ENCODE results near the gene CERS6.

Gene CERS6

DNA sequence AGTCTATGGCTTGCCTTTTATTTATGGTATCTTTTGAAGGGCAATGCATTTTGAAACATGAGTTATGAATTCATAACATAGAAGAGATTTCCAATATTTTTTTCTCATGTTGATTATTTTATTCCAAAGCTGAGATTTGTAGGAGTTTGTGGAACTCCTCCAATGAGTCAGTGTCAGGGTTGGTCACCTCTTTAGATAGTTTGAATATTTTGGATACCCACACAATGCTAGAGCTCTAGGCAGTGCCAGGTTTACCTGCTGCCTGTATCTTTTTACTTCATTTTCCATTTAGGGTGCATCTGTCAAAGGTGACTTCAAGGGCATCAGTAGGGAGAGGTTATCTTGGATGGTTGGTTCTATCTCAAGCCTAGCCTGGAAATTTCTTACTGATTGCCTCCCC lies 152.7 kb downstream of the CERS6 start:
- no peak for DNase-seq

DNA sequence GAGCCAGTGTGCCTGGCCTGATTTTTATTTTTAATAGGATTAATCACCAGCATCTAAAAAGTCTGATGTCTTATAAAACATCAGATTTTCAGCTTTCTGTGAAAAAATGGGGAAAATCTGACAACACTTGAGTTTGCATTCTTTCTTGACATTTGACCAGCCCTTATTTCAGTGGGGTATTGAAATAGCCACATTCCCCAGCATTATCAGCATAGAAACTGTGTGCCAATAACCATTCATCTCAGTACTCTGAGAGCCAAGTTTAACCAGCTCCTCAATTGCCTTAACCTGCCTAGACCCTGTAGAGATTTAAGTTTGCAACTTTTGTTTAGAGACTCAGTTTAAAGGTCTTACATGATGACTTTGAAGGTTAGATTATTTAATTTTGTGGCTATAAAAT lies 155.0 kb downstream of the CERS6 start:
- no peak for DNase-seq

DNA sequence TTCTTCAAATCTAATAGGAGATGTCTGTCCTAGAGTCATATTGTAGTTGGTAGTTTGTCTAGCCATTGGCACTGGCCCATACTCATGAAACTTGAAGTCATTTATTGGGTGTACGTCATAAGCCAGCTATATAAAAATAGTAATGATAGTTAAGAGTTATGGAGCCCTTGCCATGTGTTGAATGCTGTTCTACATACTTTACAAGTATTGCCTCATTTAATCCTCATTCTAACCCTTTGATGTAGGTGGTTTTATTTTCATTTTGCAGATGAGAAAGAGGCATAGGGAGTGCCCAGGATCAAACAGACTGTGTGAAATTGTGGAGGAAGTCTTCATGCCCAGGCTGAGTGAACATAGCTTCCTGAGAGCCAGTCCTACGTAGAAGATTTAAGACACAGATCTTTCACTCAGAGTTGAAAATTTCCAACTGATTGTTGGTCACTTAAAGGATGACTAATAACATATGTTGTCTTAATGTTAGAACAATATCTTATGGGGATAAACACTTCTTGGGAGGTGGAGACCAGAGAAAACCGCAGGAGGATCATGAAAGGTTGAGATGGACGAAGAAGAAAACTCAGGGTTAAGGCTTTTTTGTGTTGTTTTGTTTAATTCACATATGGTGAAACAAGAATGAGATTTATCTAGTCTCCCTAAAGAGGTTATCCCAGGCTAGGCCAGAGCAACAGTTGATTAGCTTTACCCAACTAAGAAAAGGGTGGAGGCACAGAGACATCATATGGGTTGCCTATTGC lies 156.0 kb downstream of the CERS6 start:
- no peak for DNase-seq

DNA sequence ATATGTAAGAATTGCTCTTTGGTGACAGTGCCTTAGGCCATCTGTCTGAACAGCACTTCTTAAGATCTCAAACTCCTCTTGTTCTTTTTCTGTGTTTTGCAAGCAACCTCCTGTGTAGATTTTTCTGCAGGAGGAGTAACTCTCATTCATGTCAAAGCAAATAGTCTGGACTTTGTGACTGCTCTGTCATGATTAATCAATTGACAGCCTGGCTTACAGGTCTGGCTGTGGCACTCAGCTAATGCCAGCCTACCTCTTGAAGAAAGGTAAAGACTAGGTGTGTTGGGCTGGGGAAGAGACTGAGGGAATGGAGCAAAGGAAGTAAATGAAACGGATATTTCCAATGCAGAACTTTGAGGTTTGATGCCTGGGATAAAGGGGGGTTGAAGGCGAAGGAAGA lies 156.6 kb downstream of the CERS6 start:
- DNase-seq, result no peak

DNA sequence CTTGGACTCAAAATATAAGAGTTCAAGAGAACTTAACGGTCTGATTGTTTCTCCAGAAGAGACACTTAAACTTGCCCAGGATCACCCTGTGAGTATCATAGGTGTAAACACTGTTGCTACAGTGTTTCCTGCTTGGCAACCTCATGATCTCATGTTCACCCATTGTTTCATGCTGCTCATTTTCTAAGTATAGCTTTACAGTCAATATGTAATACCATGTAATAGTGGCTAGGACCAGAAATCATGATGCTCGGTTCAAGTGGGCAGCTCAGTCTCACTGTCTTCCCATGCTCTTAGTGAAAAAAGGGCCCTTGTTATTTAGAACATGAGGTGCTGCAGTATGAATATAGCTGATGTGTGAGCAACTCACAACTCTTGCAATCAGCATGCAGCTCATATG lies 157.5 kb downstream of the CERS6 start:
- DNase-seq, result no peak

DNA sequence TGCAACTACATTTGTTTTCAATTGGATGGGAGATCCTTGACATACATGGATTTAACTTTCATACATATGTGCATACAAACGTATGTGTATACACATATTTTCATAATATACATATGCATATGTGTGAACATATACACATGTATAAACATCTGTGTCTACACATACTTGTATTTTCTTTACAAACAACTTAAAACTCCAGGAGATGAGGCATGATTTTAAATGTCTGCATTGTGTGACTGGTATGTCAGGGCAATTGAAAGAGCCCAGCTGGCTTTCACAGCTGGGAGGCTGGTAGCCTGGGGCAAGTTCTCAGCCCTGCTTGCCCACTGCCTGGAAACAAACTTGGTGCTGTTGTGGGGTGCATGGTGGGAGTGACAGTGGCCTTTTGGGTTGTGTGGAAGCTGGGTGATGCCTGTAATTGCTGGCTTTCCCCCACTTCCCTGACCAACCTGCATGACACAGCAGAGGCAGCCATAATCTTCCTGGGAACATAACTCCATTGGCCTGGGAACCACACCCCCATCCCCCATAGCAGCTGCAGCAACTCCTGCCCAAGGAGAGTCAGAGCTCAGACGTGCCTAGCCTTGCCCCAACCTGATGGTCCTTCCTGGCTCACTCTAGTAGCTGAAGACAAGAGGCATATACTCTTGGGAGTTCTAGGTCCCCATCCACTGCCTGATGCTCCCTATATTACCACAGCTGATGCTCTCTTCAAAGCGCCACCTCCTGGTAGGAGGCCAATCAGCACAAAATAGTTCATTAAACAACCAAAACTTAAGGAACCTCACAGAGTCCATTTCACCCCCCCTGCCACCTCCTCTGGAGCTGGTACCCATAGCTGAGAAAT lies 158.3 kb downstream of the CERS6 start:
- DNase-seq, result no peak

DNA sequence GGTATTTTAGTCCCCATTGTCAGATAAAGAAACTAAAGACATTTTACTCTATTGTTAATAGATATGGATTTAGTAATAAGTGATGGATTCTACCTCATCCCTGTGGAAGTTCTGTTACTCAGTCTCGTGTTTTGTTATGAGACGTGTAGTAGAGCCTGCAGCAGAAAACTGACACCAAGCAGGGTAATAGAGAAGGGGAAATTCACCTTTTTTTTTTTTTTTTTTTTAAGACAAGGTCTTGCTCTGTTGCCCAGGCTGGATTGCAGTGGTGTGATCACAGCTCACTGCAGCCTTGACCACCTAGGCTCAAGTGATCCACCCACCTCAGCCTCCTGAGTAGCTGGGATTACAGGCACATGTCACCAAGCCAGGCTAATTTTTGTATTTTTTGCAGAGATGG lies 164.5 kb downstream of the CERS6 start:
- DNase-seq, result no peak

DNA sequence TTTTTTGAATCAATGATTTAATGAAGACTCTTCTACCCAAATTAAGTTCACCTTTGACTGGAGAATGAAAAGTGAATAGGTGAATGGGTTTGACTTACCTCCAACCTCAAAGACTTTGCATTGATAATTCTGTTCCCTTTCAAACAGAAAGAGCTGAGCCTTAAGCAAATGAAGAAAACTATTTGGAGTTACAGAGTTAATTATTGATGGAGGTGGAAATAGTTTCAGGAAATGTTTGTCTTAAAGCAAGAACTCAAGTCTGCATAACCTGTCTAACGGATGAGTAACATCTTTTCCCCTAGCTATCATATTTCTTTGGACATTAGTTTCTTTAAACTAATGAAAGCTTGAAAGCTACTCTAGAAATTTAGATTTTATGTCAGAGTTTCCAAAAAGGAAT lies 166.5 kb downstream of the CERS6 start:
- no peak for DNase-seq

DNA sequence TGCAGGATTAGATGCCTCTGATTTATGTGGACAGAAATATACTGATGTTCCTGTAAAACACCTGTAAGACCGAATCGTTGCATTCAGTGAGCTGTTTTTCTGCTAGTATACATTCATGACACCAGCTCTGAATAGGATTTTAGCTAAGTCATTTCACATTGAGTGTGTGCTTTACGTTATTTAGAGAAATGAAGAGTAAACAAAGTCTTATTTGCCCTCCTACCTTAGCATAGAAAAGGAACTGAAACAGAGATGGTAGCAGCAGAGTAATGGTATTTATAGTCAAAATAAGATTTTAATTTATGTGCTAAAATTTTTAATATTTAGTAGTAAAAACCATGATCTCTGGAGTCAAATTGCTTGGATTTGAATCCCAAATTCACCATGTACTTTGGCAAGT lies 168.0 kb downstream of the CERS6 start:
- DNase-seq, result no peak

DNA sequence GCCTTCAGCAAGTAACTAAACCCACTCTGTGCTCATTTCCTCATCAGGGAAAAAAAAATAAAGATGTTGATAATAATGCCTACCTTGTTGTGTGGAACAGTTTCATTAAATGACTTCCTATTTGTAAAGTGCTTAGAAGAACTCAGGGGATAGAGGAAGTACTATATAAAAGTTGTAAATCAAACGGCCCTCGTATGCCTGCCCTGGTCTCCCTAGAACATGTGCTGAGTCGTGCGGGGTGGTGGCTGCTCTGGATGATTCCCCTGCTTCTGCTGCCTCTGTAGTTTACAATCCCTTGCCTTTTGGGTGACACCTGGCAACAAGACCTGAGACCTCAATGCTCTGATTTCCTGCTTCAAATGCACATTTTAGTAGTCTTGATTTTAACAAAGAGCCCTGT lies 170.0 kb downstream of the CERS6 start:
- DNase-seq, result no peak

DNA sequence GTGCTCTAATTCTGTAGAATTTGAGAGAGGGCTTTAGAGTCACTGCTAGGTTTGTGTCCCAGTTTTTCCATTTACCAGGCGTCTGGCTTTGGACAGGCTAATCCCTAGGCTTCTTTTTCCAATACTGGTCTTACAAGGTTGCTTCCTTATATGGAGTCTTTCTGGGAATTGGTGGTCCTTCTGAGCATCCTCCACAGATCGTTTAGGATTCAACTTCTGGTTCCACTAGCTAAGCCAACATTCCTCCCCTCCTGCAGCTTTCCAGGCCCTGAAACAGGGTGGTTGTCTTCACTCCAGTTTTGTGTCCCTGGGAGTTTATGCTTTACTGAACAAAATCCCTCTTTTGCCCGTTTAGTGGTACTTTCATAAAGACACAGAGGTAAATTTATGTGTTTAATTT lies 170.6 kb downstream of the CERS6 start:
- DNase-seq, result no peak

DNA sequence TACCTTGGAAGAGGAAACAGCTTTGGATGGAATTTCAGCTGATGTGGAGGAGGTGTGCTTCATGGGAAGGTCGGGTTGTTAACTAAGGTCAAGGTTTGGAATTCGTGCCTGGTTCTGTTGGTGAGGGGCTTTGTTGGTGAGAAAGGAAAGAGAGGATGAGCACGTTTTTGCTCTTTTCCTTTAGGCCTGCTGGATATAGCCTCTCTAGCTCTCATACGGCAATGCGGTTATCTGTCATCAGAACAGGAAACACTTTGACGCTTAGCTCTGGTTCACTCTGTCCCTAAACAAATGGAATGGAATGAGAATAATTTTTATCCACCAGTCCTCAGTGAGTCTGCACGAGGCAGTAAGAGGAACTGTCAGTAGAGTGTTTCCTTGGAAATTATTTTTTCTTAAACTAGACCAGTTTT lies 176.6 kb downstream of the CERS6 start:
- DNase-seq, result no peak

DNA sequence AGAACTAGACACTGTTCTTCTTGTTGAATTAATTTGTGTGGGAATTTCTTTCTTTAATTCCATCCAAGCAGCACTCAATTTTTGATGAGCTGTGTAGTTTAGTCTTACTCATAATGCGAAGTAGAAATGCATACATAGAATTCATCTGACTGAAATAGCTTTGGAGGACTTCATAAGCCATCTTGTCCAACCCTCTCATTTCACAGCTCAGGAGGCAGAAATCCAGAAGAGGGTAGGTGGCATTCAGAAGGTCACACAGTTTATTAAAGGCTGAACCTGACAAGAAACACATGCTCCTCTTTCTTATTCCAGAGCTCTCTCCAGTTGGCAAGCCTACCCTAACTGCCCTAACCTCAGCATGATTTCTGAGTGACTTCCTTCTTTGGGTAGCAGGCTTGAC lies 177.1 kb downstream of the CERS6 start:
- peak in 1 of 2 experiments; percentile 9 for DNase-seq

DNA sequence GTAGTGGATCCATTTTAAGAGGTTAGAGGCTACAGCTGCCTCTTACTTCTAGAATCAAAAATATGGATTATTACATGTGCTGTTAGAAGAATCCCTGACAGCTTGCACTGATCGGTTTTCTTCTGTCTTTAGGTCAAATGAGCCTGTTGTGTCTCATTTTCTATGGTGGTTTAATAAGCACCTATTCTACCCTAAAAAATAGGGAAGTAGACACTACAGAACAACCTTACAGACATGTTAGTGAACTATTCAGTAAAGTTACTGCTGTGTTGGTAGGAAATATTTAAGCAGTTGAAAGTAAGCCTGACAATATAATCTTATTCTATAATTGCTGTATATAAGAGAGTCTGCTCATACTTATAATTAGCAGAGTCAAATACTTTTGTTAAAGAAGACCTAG lies 177.8 kb downstream of the CERS6 start:
- peak in 1 of 2 experiments; percentile 13 for DNase-seq

DNA sequence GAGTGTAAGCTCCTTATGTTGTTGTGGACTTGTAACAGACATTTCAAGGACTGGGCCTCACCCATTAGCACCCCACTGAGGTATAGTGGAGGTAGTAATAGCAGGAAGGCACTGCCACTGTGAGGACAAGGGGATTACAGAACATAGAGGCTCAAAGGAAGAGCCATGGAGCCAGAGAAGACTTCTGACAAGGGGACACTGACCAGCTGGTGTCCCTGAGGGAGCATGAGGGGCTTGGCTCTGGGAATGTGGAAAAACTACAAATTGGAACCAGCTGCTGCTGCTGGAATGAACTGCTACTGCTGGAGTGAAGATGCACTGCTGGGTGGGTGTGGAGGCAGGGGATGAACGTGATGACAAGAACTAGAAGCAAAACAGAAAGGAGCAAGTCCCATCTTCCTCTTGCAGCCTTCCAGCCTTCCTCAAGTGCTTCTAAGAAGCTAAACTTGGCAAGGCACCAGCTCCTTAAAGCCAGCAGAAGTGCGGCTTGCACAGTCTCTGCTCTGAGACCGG lies 179.0 kb downstream of the CERS6 start:
- DNase-seq, result no peak

DNA sequence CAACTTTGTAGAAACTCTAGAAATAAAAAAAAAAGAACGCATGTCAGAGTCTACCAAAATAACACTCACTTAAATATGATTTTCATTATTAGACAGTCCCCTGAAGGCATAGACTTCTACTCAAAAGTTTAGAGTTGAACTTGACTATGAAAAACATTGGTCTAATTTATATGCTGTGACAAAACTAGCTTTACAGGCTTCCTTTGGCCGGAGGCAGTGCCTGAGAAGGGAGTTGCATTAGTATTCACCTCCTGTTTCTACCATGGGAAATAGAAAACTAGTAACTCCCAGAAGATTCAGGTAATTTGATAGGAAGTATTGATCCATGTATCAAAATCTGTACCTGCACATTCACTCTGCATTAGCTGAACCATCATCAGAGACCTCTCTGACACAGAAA lies 182.9 kb downstream of the CERS6 start:
- DNase-seq, result no peak

DNA sequence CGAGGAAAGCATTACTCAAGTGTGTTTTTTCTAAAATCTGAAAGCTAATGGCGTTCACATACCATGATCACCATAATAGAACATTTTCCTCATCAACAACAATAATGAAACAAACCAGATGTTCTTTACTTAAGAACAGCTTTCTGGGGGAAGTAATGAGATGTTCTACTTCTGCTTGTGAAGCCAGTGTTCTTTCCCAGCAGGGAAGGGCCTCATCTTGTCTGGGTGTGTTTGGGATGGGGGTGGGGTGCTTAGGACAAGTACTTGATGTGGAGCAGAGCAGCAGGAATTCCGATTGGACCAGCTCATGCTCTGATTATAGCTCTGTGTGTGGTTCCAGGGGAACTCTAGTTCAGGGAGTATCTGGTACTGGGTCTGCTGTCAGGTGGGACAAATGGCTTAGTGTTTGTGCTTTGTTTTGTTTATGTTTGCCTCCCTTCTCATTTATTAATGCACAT lies 183.4 kb downstream of the CERS6 start:
- DNase-seq, result no peak

DNA sequence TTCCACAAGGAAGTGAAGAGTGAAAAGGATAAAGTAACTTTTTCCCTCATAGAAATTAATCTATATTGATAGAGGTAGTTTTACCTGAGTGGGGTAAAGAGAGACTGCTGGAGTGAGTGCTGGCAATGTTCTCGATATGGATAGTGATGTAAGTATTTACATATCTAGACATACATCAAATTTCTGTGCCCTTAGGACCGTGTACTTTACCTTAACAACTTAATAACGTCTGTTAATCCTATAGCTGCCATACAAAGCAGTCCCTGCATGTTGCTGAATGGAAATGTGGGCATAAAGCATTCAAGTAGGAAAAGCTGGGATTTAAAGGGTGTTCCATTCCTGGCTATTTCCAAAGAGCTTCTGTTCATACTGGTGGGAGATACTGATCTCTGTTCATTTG lies 184.0 kb downstream of the CERS6 start:
- no peak for DNase-seq

DNA sequence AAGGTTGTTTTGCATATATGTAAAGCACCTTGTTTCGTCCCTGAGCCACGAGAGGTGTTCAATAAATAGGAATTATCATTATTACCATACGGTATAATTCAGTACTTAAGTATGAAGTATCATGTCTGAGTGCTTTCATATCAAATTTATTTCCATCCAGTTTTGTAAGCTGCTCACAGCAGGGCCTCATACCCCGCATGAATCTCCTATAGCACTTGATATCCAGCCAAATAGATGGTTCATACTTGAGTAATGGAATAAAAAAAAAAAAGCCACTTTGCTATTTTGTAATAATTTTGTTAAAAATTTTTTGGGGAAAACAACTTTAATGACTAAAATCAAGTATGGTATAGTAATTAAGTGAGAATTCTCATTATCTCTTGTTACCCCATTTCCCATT lies 185.6 kb downstream of the CERS6 start:
- no peak for DNase-seq

DNA sequence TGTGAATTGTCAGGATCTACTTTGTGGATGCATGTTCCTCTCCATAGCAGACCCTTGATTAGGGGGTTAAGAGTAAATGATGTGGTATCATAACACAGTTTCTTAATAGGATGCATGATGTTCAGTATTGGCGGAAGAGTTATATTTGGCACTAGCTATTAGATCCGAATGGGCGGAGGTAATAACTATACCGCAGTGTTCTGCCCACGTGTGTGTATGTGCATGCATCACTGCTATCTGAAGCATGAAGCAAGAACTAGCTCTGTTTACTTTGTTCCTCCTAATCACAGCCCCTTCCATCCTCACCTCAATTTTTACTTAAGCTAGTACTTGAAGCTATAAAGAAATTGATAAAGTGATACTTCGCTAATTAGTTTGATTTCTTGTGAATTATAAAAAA lies 186.8 kb downstream of the CERS6 start:
- no peak for DNase-seq

DNA sequence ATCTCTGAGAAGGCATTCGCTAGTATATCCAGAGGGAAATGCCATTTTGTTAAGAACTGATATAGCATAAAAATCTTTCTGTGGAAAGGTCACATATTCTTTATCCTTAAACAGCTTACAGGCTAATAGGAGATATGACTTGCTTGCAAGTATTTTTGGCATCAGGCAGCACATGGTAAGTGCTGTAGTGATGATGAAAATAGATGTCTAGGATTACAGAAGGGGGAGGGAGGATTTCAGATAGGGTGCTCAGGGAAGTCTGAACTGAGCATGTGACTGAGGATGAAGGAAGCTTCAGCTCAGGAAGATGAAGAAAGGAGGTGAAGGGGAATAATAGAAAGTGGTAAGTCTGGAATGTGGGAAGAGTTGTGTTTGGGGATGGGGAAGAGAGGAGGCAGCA lies 187.9 kb downstream of the CERS6 start:
- no peak for DNase-seq

DNA sequence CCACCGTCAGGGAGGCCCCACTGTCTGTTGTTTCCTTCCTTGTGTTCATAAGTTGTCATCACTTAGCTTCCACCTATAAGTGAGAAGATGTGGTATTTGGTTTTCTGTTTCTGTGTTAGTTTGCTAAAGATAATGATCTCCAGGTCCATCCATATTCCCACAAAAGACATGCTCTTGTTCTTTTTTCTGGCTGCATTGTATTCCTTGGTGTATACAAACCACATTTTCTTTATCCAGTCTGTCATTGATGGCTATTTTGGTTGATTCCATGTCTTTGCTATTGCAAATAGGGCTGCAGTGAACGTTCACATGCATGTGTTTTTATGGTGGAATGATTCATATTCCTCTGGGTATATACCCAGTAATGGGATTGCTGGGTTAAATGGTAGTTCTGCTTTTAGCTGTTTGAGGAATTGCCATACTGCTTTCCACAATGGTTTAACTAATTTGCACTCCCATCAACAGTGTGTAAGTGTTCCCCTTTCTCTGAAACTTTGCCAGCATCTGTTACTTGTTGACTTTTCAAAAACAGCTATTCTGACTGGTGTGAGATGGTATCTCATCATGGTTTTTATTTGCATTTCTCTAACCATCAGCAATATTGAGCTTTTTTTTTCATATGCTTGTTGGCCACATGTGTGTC lies 189.7 kb downstream of the CERS6 start:
- no peak for DNase-seq

DNA sequence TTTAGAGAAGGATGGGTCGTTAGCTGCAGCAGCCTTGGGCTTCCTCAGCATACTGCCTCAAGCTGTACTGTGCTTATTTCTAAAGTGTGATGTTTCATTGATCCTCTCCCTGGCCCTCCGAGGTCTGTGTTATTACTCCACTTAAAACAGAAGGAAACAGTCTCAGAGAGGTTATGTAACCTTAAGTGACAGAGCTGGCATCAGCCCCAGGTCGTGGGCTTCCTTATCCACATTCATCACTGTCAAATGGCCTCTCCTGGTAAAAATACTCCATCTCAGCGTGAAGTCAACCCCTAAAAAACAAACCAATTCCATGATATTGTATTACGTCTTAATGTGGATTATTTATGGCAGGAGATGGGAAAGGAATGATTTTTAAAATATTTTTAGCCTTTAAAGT lies 193.0 kb downstream of the CERS6 start:
- peak; percentile 61 to 75 for DNase-seq

DNA sequence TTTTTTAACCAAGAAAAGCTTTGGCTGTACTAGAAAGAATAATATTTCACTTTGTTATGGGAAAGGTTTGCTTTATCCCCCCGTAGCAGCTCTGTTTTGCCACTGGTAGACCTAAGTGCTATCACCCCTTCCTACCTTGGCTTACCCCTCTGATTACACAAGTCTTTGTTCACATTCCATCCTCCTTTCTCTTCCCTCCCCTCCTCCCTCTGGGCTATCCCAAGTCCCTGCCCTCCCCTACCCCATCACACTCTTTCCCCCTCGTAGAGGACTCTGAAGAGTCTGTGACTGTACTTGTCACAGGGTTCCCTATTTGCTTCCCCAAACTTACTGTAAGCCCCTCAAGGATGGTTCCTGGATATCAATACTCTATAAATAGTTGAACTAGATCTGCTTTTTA lies 193.5 kb downstream of the CERS6 start:
- no peak for DNase-seq
